ENCODE data around the gene TOM1L2. TPM values are rescaled to one million over a fixed set of nuclear protein-coding genes. Genes with fewer than 3 reads are reported as not detected.

Gene TOM1L2
- total RNA-seq, 3 donors from 2014 or later (not counting 1 experiment from before 2014, with no cell fraction given) = 35.7 to 43.2 (median 35.7) TPM

GRCh38 chr17:17900615-17901520 lies 71.3 kb downstream of the TOM1L2 start:
- Mint-ChIP-seq H3K27me3 (ENCODE audit: low read depth in 2 of 2) (no peaks in the 10 kb centered on the region), H3K4me3 (no peak overlapping the region), H3K27ac (no peak overlapping the region), H3K9me3 (no peaks in the 10 kb centered on the region), H3K4me1 (peaks cover 0 to 5% of the 10 kb centered on the region in 2 donors), H3K36me3 (no peaks in the 10 kb centered on the region)
- no peak for TF ChIP-seq CTCF (IDR thresholded peaks at IDR 0.05)
- ATAC-seq (no peak), DNase-seq (no peak)
- intact Hi-C loops (cut with micrococcal nuclease) = no loop called here
- H3K4me1 ChIP-seq (ENCODE audit: control insufficient read depth, insufficient read depth, low read length) = peaks cover 6% of the 10 kb centered on the region
- 66% methylated on average over 7 of the region's 7 CpGs for WGBS (ENCODE audit: insufficient coverage)
- H3K9me3 ChIP-seq (ENCODE audit: control insufficient read depth, insufficient read depth, low read length) = no peaks in the 10 kb centered on the region
- no peak overlapping the region for H3K4me3 ChIP-seq (ENCODE audit: low read length)
- H3K36me3 ChIP-seq (ENCODE audit: control insufficient read depth, insufficient read depth, low read length) = peaks cover 22% of the 10 kb centered on the region
- H3K27me3 ChIP-seq (ENCODE audit: control insufficient read depth, insufficient read depth, low read length) = no peaks in the 10 kb centered on the region
- H3K27ac ChIP-seq (ENCODE audit: low read length) = no peak overlapping the region

GRCh38 chr17:17899486-17899885 lies 72.7 kb downstream of the TOM1L2 start:
- no peak for ATAC-seq
- peaks cover 6% of the 10 kb centered on the region for H3K4me1 ChIP-seq (ENCODE audit: control insufficient read depth, insufficient read depth, low read length)
- intact Hi-C loops (cut with micrococcal nuclease) = no loop called here
- H3K36me3 ChIP-seq (ENCODE audit: control insufficient read depth, insufficient read depth, low read length) = peaks cover 23% of the 10 kb centered on the region
- no peaks in the 10 kb centered on the region for H3K9me3 ChIP-seq (ENCODE audit: control insufficient read depth, insufficient read depth, low read length)
- no peak for TF ChIP-seq CTCF (IDR thresholded peaks at IDR 0.05)
- Mint-ChIP-seq H3K36me3 (no peaks in the 10 kb centered on the region), H3K27me3 (ENCODE audit: low read depth in 2 of 2) (no peaks in the 10 kb centered on the region), H3K27ac (no peak overlapping the region), H3K4me1 (no peaks in the 10 kb centered on the region), H3K9me3 (no peaks in the 10 kb centered on the region), H3K4me3 (no peak overlapping the region)
- H3K27ac ChIP-seq (ENCODE audit: low read length) = no peak overlapping the region
- no peak overlapping the region for H3K4me3 ChIP-seq (ENCODE audit: low read length)
- WGBS (ENCODE audit: insufficient coverage) = 97% methylated on average over 2 of the region's 3 CpGs
- DNase-seq = no peak
- no peaks in the 10 kb centered on the region for H3K27me3 ChIP-seq (ENCODE audit: control insufficient read depth, insufficient read depth, low read length)

- H3K27ac ChIP-seq (ENCODE audit: low read length) = no peak overlapping the region
- no peaks in the 10 kb centered on the region for H3K9me3 ChIP-seq (ENCODE audit: control insufficient read depth, insufficient read depth, low read length)
- intact Hi-C loops (cut with micrococcal nuclease) = no loop called here
- DNase-seq = no peak
- H3K4me1 ChIP-seq (ENCODE audit: control insufficient read depth, insufficient read depth, low read length) = peaks cover 6% of the 10 kb centered on the region
- TF ChIP-seq CTCF (IDR thresholded peaks at IDR 0.05) = no peak
- WGBS (ENCODE audit: insufficient coverage) = 94% methylated on average over 1 of the region's 2 CpGs
- H3K27me3 ChIP-seq (ENCODE audit: control insufficient read depth, insufficient read depth, low read length) = no peaks in the 10 kb centered on the region
- no peak overlapping the region for H3K27ac Mint-ChIP-seq
- H3K4me1 Mint-ChIP-seq = no peaks in the 10 kb centered on the region
- no peaks in the 10 kb centered on the region for H3K9me3 Mint-ChIP-seq
- H3K4me3 ChIP-seq (ENCODE audit: low read length) = no peak overlapping the region
- H3K4me3 Mint-ChIP-seq = no peak overlapping the region
- ATAC-seq = no peak
- H3K36me3 ChIP-seq (ENCODE audit: control insufficient read depth, insufficient read depth, low read length) = peaks cover 25% of the 10 kb centered on the region
- no peaks in the 10 kb centered on the region for H3K36me3 Mint-ChIP-seq
- no peaks in the 10 kb centered on the region for H3K27me3 Mint-ChIP-seq (ENCODE audit: low read depth in 2 of 2)
Measured at GRCh38 chr17:17898673-17899072, 73.5 kb downstream of the TOM1L2 start.

All from natural killer cell (primary cell).